NCI-H748 (cell line): ENCODE results near the gene PRPSAP1.
"Not testable (repeated sequence)": the region's sequence is repeated elsewhere in the genome, so short reads cannot be mapped to it uniquely, and the experiment has no call there.

Experiments used
- DNase-seq: peaks from one replicate; lab custom pipeline; 2025; ENCODE audit not compliant: unreplicated experiment; lab: John Stamatoyannopoulos, UW

PRPSAP1 gene

GRCh38 chr17:76360461-76360860 is 6.7 kb upstream of the PRPSAP1 start:
- no peak for DNase-seq

GRCh38 chr17:76359776-76360175 is 6.1 kb upstream of the PRPSAP1 start:
- not testable (repeated sequence) for DNase-seq

GRCh38 chr17:76359375-76359774 is 5.7 kb upstream of the PRPSAP1 start:
- no peak for DNase-seq

- no peak for DNase-seq
These were observed 4.0 kb upstream of the PRPSAP1 start for GRCh38 chr17:76357597-76358158.

GRCh38 chr17:76356803-76357456 is 3.2 kb upstream of the PRPSAP1 start:
- peak; percentile 5 for DNase-seq

- DNase-seq = no peak
These were observed 1.1 kb upstream of the PRPSAP1 start for GRCh38 chr17:76354747-76355310.

- DNase-seq = no peak
These were observed 607 bp upstream of the PRPSAP1 start for GRCh38 chr17:76354317-76354729.

GRCh38 chr17:76353004-76353598 is 615 bp downstream of the PRPSAP1 start:
- DNase-seq = peak; percentile 36

- no peak for DNase-seq
These were observed 2.1 kb downstream of the PRPSAP1 start for GRCh38 chr17:76351526-76352071.

- no peak for DNase-seq
These were observed 3.3 kb downstream of the PRPSAP1 start for GRCh38 chr17:76350463-76350862.

GRCh38 chr17:76346936-76347335 is 6.8 kb downstream of the PRPSAP1 start:
- DNase-seq = not testable (repeated sequence)

- DNase-seq = no peak
These were observed 8.2 kb downstream of the PRPSAP1 start for GRCh38 chr17:76345377-76345974.

- no peak for DNase-seq
These were observed 10.6 kb downstream of the PRPSAP1 start for GRCh38 chr17:76343106-76343505.

GRCh38 chr17:76341301-76341700 is 12.4 kb downstream of the PRPSAP1 start:
- DNase-seq = no peak

- no peak for DNase-seq
These were observed 16.3 kb downstream of the PRPSAP1 start for GRCh38 chr17:76337413-76337777.

GRCh38 chr17:76336756-76337412 is 16.8 kb downstream of the PRPSAP1 start:
- DNase-seq = no peak

GRCh38 chr17:76335716-76336381 is 17.9 kb downstream of the PRPSAP1 start:
- no peak for DNase-seq

GRCh38 chr17:76333673-76334505 is 19.8 kb downstream of the PRPSAP1 start:
- DNase-seq = no peak

GRCh38 chr17:76331083-76331482 is 22.6 kb downstream of the PRPSAP1 start:
- DNase-seq = no peak

- DNase-seq = no peak
These were observed 24.1 kb downstream of the PRPSAP1 start for GRCh38 chr17:76329664-76330063.
